ENCODE results near the gene MYMX.
"Not testable (repeated sequence)": the region's sequence is repeated elsewhere in the genome, so short reads cannot be mapped to it uniquely, and the experiment has no call there.

The MYMX gene

GRCh38 chr6:44216677-44217331, at the start of gene MYMX:
MYMX (plus strand) TSS chr6:44216926; CDS start chr6:44217472, 546 bp downstream.
- DNase-seq (ENCODE audit: low read depth, low spot score) = no peak

GRCh38 chr6:44167567-44167966, 49.2 kb upstream of the MYMX start:
- no peak for DNase-seq (ENCODE audit: low read depth, low spot score)

- DNase-seq (ENCODE audit: low read depth, low spot score) = no peak
These were observed 47.6 kb upstream of the MYMX start for GRCh38 chr6:44169154-44169553.

- no peak for DNase-seq (ENCODE audit: low read depth, low spot score)
These were observed 46.7 kb upstream of the MYMX start for GRCh38 chr6:44169886-44170570.

- no peak for DNase-seq (ENCODE audit: low read depth, low spot score)
These were observed 44.7 kb upstream of the MYMX start for GRCh38 chr6:44171899-44172546.

- no peak for DNase-seq (ENCODE audit: low read depth, low spot score)
These were observed 43.8 kb upstream of the MYMX start for GRCh38 chr6:44172731-44173500.

GRCh38 chr6:44176130-44176761, 40.5 kb upstream of the MYMX start:
- no peak for DNase-seq (ENCODE audit: low read depth, low spot score)

GRCh38 chr6:44176762-44177509, 39.8 kb upstream of the MYMX start:
- no peak for DNase-seq (ENCODE audit: low read depth, low spot score)

- DNase-seq (ENCODE audit: low read depth, low spot score) = no peak
These were observed 38.9 kb upstream of the MYMX start for GRCh38 chr6:44177691-44178423.

- no peak for DNase-seq (ENCODE audit: low read depth, low spot score)
These were observed 38.2 kb upstream of the MYMX start for GRCh38 chr6:44178424-44179071.

- no peak for DNase-seq (ENCODE audit: low read depth, low spot score)
These were observed 37.6 kb upstream of the MYMX start for GRCh38 chr6:44179072-44179536.

- DNase-seq (ENCODE audit: low read depth, low spot score) = no peak
These were observed 37.1 kb upstream of the MYMX start for GRCh38 chr6:44179648-44180047.

GRCh38 chr6:44180406-44180805, 36.3 kb upstream of the MYMX start:
- DNase-seq (ENCODE audit: low read depth, low spot score) = no peak

- no peak for DNase-seq (ENCODE audit: low read depth, low spot score)
These were observed 35.8 kb upstream of the MYMX start for GRCh38 chr6:44180886-44181285.

- DNase-seq (ENCODE audit: low read depth, low spot score) = not testable (repeated sequence)
These were observed 34.9 kb upstream of the MYMX start for GRCh38 chr6:44181784-44182183.

GRCh38 chr6:44182911-44183390, 33.8 kb upstream of the MYMX start:
- no peak for DNase-seq (ENCODE audit: low read depth, low spot score)

GRCh38 chr6:44183783-44184182, 32.9 kb upstream of the MYMX start:
- no peak for DNase-seq (ENCODE audit: low read depth, low spot score)

- DNase-seq (ENCODE audit: low read depth, low spot score) = not testable (repeated sequence)
These were observed 31.4 kb upstream of the MYMX start for GRCh38 chr6:44185356-44185755.

- DNase-seq (ENCODE audit: low read depth, low spot score) = no peak
These were observed 30.6 kb upstream of the MYMX start for GRCh38 chr6:44185953-44186634.
